ENCODE data around the gene PGR. TPM values are rescaled to one million over a fixed set of nuclear protein-coding genes. Genes with fewer than 3 reads are reported as not detected.

PGR gene
- total RNA-seq: not detected
- polyA plus RNA-seq (2013, experiment 1 of 2): not detected
- polyA plus RNA-seq (2013, experiment 2 of 2): 0.04 TPM
- long read RNA-seq, experiment 1: 0 reads
- long read RNA-seq, experiment 2: 0 reads
- long read RNA-seq, experiment 3: 0 reads
- long read RNA-seq, experiment 4: 0 reads

DNA sequence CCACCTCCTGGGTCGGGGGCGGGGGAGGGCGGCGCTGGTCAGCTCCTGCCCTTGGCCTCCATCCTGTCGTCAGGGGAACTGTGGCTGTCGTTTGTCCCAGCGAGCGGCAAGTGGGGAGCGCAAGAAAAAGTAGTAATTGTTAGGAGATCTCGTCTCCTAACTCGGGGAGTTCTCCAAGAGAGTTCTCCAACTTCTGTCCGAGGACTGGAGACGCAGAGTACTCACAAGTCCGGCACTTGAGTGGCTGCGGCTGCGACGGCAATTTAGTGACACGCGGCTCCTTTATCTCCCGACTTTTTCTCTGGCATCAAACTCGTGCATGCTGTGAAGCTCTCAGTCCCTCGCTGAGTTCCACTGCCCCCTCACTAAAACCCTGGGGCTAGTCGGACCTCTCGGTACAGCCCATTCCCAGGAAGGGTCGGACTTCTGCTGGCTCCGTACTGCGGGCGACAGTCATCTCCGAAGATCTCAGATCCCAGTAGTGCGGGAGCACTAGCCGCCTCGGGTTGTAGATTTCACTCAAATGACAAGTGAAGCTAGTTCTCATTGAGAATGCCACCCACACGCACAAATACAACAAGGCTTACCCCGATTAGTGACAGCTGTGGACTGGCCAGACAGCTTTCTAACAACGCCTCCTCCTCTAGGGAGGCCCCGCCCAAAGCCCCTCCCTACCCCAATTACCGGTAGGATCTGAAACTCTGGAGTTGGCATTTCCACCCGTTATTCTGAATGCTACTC, at the start of gene PGR:
PGR (minus strand) TSS at position 611 of the 741 bp plus-strand sequence. CDS start 743 bp downstream, outside the sequence.
- TF ChIP-seq, protein P1, sequence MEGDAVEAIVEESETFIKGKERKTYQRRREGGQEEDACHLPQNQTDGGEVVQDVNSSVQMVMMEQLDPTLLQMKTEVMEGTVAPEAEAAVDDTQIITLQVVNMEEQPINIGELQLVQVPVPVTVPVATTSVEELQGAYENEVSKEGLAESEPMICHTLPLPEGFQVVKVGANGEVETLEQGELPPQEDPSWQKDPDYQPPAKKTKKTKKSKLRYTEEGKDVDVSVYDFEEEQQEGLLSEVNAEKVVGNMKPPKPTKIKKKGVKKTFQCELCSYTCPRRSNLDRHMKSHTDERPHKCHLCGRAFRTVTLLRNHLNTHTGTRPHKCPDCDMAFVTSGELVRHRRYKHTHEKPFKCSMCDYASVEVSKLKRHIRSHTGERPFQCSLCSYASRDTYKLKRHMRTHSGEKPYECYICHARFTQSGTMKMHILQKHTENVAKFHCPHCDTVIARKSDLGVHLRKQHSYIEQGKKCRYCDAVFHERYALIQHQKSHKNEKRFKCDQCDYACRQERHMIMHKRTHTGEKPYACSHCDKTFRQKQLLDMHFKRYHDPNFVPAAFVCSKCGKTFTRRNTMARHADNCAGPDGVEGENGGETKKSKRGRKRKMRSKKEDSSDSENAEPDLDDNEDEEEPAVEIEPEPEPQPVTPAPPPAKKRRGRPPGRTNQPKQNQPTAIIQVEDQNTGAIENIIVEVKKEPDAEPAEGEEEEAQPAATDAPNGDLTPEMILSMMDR (conservative IDR thresholded peaks at IDR 0.05): no peak
- Histone ChIP-seq H3K36me3 (ENCODE audit: control insufficient read depth, insufficient read depth, low read length) (no peaks in the 10 kb centered on the region), H3K27me3 (ENCODE audit: control insufficient read depth, insufficient read depth, low read length, poor library complexity, severe bottlenecking) (peaks cover 79% of the 10 kb centered on the region), H3K27ac (ENCODE audit: low read depth, low read length) (no peak within 1 kb of the TSS), H3K9ac (ENCODE audit: extremely low read depth, low read length, poor library complexity, severe bottlenecking) (no peak within 1 kb of the TSS), H3K9me3 (ENCODE audit: control insufficient read depth, low read length) (no peaks in the 10 kb centered on the region), H3K4me3 (ENCODE audit: low read length) (peak within 1 kb of the TSS; percentile 74), H3K4me1 (ENCODE audit: control insufficient read depth, insufficient read depth, low read length) (no peaks in the 10 kb centered on the region)
- Mint-ChIP-seq H3K36me3 (ENCODE audit: low read depth) (no peaks in the 10 kb centered on the region), H3K4me1 (peaks cover 7% of the 10 kb centered on the region), H3K27me3 (ENCODE audit: insufficient read depth) (peaks cover 80% of the 10 kb centered on the region), H3K27ac (no peak within 1 kb of the TSS), H3K4me3 (peak within 1 kb of the TSS; percentile 60), H3K9me3 (no peaks in the 10 kb centered on the region)
- WGBS, 2 experiments (ENCODE audit: insufficient coverage in 1 of 2, insufficient read length in 1 of 2): 1 to 3% methylated on average over 16 to 38 of the region's 38 CpGs
- DNase-seq: peak; percentile 72

DNA sequence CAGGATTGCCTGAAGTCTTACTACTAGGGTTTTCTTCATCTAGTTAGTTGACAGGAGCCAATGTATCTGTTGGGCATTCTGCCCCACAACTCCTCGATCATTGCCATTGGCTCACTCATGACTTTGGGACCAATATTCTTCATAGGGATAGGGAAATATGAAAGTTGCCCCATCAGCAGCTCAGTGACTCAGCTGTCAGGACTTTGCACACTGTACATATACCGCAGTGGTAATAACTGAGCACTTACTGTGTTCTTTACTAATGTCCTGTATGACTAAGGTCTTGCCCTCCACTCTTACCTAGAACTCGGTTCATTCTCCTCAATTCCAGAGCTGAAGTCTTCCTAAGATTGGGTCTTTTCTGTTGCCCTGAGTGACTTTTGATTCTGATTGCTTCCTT, 46.8 kb upstream of the PGR start:
- H3K27me3 ChIP-seq (ENCODE audit: control insufficient read depth, insufficient read depth, low read length, poor library complexity, severe bottlenecking): no peaks in the 10 kb centered on the region
- no peaks in the 10 kb centered on the region for H3K9me3 Mint-ChIP-seq
- H3K9me3 ChIP-seq (ENCODE audit: control insufficient read depth, low read length): peaks cover 3% of the 10 kb centered on the region
- H3K9ac ChIP-seq (ENCODE audit: extremely low read depth, low read length, poor library complexity, severe bottlenecking): no peak overlapping the region
- H3K4me3 Mint-ChIP-seq: no peak overlapping the region
- TF ChIP-seq, protein P1 (conservative IDR thresholded peaks at IDR 0.05): no peak
- H3K27ac Mint-ChIP-seq: no peak overlapping the region
- peaks cover 3% of the 10 kb centered on the region for H3K4me1 Mint-ChIP-seq
- H3K4me1 ChIP-seq (ENCODE audit: control insufficient read depth, insufficient read depth, low read length): no peaks in the 10 kb centered on the region
- no peak overlapping the region for H3K4me3 ChIP-seq (ENCODE audit: low read length)
- no peak for DNase-seq
- H3K27me3 Mint-ChIP-seq (ENCODE audit: insufficient read depth): no peaks in the 10 kb centered on the region
- WGBS, 2 experiments (ENCODE audit: insufficient coverage in 1 of 2, insufficient read length in 1 of 2): 86 to 94% methylated on average over 1 to 3 of the region's 3 CpGs
- H3K27ac ChIP-seq (ENCODE audit: low read depth, low read length): no peak overlapping the region
- no peaks in the 10 kb centered on the region for H3K36me3 ChIP-seq (ENCODE audit: control insufficient read depth, insufficient read depth, low read length)
- H3K36me3 Mint-ChIP-seq (ENCODE audit: low read depth): no peaks in the 10 kb centered on the region

DNA sequence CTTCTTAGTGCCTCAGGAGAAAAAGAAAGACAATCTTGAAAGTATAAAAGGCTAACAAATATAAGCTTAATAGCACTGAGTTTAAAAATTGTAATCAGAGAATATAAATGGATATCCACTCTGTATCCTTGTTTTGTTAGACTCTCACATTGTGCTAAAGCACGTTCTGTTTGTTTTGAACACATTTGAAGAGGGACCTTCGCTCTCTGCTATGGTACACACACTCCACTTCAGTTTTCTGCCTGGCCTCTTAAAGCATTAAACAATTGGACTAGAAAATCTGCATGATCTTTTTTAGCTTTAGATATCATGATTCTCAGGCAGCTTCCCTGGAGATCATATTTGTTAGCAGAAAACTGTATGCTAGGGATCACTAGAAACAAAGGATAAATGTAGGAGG, 40.3 kb upstream of the PGR start:
- peaks cover 3% of the 10 kb centered on the region for H3K4me1 Mint-ChIP-seq
- 86 to 90% methylated on average over 2 of the region's 2 CpGs for WGBS, 2 experiments (ENCODE audit: insufficient coverage in 1 of 2, insufficient read length in 1 of 2)
- no peaks in the 10 kb centered on the region for H3K27me3 Mint-ChIP-seq (ENCODE audit: insufficient read depth)

More for the DNA sequence above, 40.3 kb upstream of the PGR start:
- TF ChIP-seq, protein P1 (conservative IDR thresholded peaks at IDR 0.05): no peak
- Histone ChIP-seq H3K27me3 (ENCODE audit: control insufficient read depth, insufficient read depth, low read length, poor library complexity, severe bottlenecking) (no peaks in the 10 kb centered on the region), H3K4me3 (ENCODE audit: low read length) (no peak overlapping the region), H3K4me1 (ENCODE audit: control insufficient read depth, insufficient read depth, low read length) (no peaks in the 10 kb centered on the region), H3K27ac (ENCODE audit: low read depth, low read length) (no peak overlapping the region), H3K9me3 (ENCODE audit: control insufficient read depth, low read length) (peaks cover under 1% of the 10 kb centered on the region), H3K36me3 (ENCODE audit: control insufficient read depth, insufficient read depth, low read length) (no peaks in the 10 kb centered on the region), H3K9ac (ENCODE audit: extremely low read depth, low read length, poor library complexity, severe bottlenecking) (no peak overlapping the region)
- no peak for DNase-seq
- no peak overlapping the region for H3K27ac Mint-ChIP-seq
- H3K4me3 Mint-ChIP-seq: no peak overlapping the region
- no peaks in the 10 kb centered on the region for H3K9me3 Mint-ChIP-seq
- no peaks in the 10 kb centered on the region for H3K36me3 Mint-ChIP-seq (ENCODE audit: low read depth)
